GM23338 (cell line): Measurements from ENCODE around the gene ZDHHC7. TPM values are rescaled to one million over a fixed set of nuclear protein-coding genes. Genes with fewer than 3 reads are reported as not detected.

Source experiments
- ATAC-seq: fragments of 200-7000 bp; cut with Tn5 transposase; 3 replicates; pipeline ENCODE4 v1.9.1; 2020
- DNase-seq: peaks from one replicate; pipeline ENCODE4 v3.0.0-alpha.2; 2015; ENCODE audit warnings: low spot score
- H2AFZ ChIP-seq: fragments of 200-600 bp; sonication (generic); 2 replicates; pipeline ENCODE4 v1.8.0; 2016; ENCODE audit warnings: antibody characterized with exemption, mild to moderate bottlenecking, moderate library complexity
- H3F3A ChIP-seq: fragments of 200-600 bp; sonication (generic); replicated peaks from 2 replicates; pipeline ENCODE4 v1.8.0; 2017; ENCODE audit warnings: antibody characterized with exemption, mixed run types, low read depth
- H3K27ac ChIP-seq: fragments of 200-600 bp; sonication (generic); 2 replicates; pipeline ENCODE4 v1.6.1; 2016; ENCODE audit warnings: low read depth
- H3K27me3 ChIP-seq: fragments of 200-600 bp; sonication (generic); 2 replicates; pipeline ENCODE4 v1.8.0; 2016; ENCODE audit warnings: mild to moderate bottlenecking, mixed run types, moderate library complexity; ENCODE audit not compliant: insufficient read depth
- H3K36me3 ChIP-seq: fragments of 200-600 bp; sonication (generic); 2 replicates; pipeline ENCODE4 v1.8.0; 2016; ENCODE audit warnings: mild to moderate bottlenecking; ENCODE audit not compliant: insufficient read depth
- H3K4me1 ChIP-seq: fragments of 200-600 bp; sonication (generic); 2 replicates; pipeline ENCODE4 v1.8.0; 2016; ENCODE audit warnings: mild to moderate bottlenecking, moderate library complexity; ENCODE audit not compliant: insufficient read depth
- H3K4me2 ChIP-seq: fragments of 200-600 bp; sonication (generic); 2 replicates; pipeline ENCODE4 v1.7.1; 2017; ENCODE audit warnings: mixed run types
- H3K4me3 ChIP-seq: fragments of 200-600 bp; sonication (generic); 2 replicates; pipeline ENCODE4 v1.6.1; 2016; ENCODE audit warnings: mixed run types
- H3K79me2 ChIP-seq: fragments of 200-600 bp; sonication (generic); replicated peaks from 2 replicates; pipeline ENCODE4 v1.8.0; 2017; ENCODE audit warnings: mild to moderate bottlenecking; ENCODE audit not compliant: insufficient read depth
- H3K9me2 ChIP-seq: fragments of 200-600 bp; sonication (generic); 2 replicates; pipeline ENCODE4 v1.8.0; 2017; ENCODE audit not compliant: insufficient read depth
- H4K20me1 ChIP-seq: fragments of 200-600 bp; sonication (generic); replicated peaks from 2 replicates; pipeline ENCODE4 v1.8.0; 2017; ENCODE audit warnings: mild to moderate bottlenecking; ENCODE audit not compliant: insufficient read depth
- H3K27ac Mint-ChIP-seq: 2 replicates; pipeline ENCODE4 v1.8.0; 2020; ENCODE audit warnings: inconsistent platforms, mild to moderate bottlenecking, moderate library complexity, mixed read lengths
- H3K27me3 Mint-ChIP-seq: 3 replicates; pipeline ENCODE4 v1.8.0; 2022; ENCODE audit warnings: low read depth, mild to moderate bottlenecking, moderate library complexity, mixed read lengths, inconsistent platforms; ENCODE audit not compliant: insufficient read depth, poor library complexity
- H3K36me3 Mint-ChIP-seq: 3 replicates; pipeline ENCODE4 v1.8.0; 2021; ENCODE audit warnings: low read depth, mild to moderate bottlenecking, inconsistent platforms, moderate library complexity, mixed read lengths
- H3K4me1 Mint-ChIP-seq: 3 replicates; pipeline ENCODE4 v1.8.0; 2020; ENCODE audit warnings: mild to moderate bottlenecking, inconsistent platforms, mixed read lengths
- H3K4me3 Mint-ChIP-seq: 3 replicates; pipeline ENCODE4 v1.8.0; 2021; ENCODE audit warnings: moderate library complexity, mild to moderate bottlenecking, inconsistent platforms, mixed read lengths
- H3K9me3 Mint-ChIP-seq: 3 replicates; pipeline ENCODE4 v1.8.0; 2020; ENCODE audit warnings: moderate library complexity, mild to moderate bottlenecking, inconsistent platforms, mixed read lengths
- CREB1 ChIP-seq: fragments of 250-450 bp; sonication (Bioruptor Pico); IDR thresholded peaks from 2 replicates; pipeline ENCODE4 v1.5.0; 2020; ENCODE audit warnings: low read depth, mild to moderate bottlenecking, moderate library complexity
- EZH2phosphoT487 ChIP-seq: fragments of 200-600 bp; sonication (generic); IDR thresholded peaks from one replicate; pipeline ENCODE4 v1.8.1; 2018; ENCODE audit warnings: antibody characterized with exemption; ENCODE audit not compliant: unreplicated experiment
- JUNB ChIP-seq: IDR thresholded peaks from one replicate; pipeline ENCODE4 v1.6.1; 2016; ENCODE audit warnings: antibody characterized with exemption; ENCODE audit not compliant: unreplicated experiment
- NANOG ChIP-seq: IDR thresholded peaks from 2 replicates; pipeline ENCODE4 v1.6.1; 2016; ENCODE audit warnings: antibody characterized with exemption, borderline replicate concordance
- POLR2AphosphoS5 ChIP-seq: IDR thresholded peaks from 2 replicates; pipeline ENCODE4 v1.6.1; 2016; ENCODE audit warnings: antibody characterized with exemption, low read depth
- STAT1 ChIP-seq: IDR thresholded peaks from one replicate; pipeline ENCODE4 v1.6.1; 2016; ENCODE audit warnings: antibody characterized with exemption; ENCODE audit not compliant: unreplicated experiment
- ZNF114 ChIP-seq: fragments of 250-450 bp; sonication (Bioruptor Pico); IDR thresholded peaks from 2 replicates; pipeline ENCODE4 v1.5.0; 2020; ENCODE audit warnings: mild to moderate bottlenecking, moderate library complexity
- ZNF331 ChIP-seq: fragments of 250-450 bp; sonication (Bioruptor Pico); IDR thresholded peaks from 2 replicates; pipeline ENCODE4 v1.5.0; 2020; ENCODE audit warnings: low read depth, mild to moderate bottlenecking, moderate library complexity
- polyA plus RNA-seq: library from polyadenylated mRNA; unstranded; fragments of >200 nt; fragmentation: Nextera tagmentation; extraction: Ambion mirVana; gene quantifications from 2 replicates; pipeline ENCODE4 v1.2.1, GENCODE V29; 2016
- total RNA-seq: library from RNA; depleted of rRNA; stranded (reverse); fragments of >200 nt; shearing (Covaris generic); gene quantifications from 2 replicates; pipeline ENCODE4 v1.2.3, GENCODE V29; 2014
- TF ChIP-seq, protein P1 (sequence below): IDR thresholded peaks from 2 replicates; pipeline ENCODE4 v1.6.1; 2016; ENCODE audit warnings: antibody characterized with exemption
- TF ChIP-seq, protein P2 (sequence below): fragments of 250-450 bp; sonication (Bioruptor Pico); IDR thresholded peaks from 2 replicates; pipeline ENCODE4 v1.5.0; 2020; ENCODE audit warnings: mild to moderate bottlenecking, moderate library complexity
- TF ChIP-seq, protein P3 (sequence below), 2 experiments: fragments of 200-600 bp in 1 of 2; sonication (generic) in 1 of 2; conservative IDR thresholded peaks; 2 replicates each; pipeline versions ENCODE4 v1.5.1 to v1.6.1; 2016 to 2017; ENCODE audit warnings: antibody characterized with exemption in 2 of 2, low read depth in 2 of 2, mild to moderate bottlenecking in 2 of 2, moderate library complexity in 1 of 2

Gene ZDHHC7
- total and polyA plus RNA-seq, 2 experiments from 2014 or later = 13.1 to 46.1 TPM

DNA sequence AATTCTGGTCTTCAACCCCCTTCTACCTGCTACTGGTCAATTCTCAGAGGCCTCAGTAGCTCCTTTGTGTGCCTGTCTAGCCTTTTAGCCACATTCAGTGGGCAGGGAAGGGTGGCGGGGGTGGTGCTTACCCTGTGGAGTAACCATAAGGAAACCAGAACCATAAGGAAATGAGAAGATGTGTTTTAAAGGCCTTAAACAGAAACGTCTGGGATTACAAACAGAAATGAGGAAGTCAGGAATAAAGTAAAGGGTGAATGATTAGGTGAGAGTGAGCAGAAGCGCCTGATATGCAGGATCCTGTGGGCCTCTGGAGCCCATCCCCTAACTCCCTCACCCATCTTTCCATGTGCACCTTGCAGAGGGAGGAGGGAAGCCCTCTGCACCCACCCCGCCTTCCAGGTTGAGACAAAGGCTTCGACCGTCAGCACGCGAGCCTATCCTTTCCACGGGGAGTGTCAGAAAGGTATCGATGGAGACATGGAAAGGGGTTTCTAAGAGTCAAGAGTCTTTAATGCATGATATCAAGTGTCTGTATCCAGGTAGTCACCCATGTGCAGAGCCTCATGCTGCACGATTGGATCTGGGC is 36.6 kb upstream of the ZDHHC7 start (continued):
- TF ChIP-seq, protein P1, sequence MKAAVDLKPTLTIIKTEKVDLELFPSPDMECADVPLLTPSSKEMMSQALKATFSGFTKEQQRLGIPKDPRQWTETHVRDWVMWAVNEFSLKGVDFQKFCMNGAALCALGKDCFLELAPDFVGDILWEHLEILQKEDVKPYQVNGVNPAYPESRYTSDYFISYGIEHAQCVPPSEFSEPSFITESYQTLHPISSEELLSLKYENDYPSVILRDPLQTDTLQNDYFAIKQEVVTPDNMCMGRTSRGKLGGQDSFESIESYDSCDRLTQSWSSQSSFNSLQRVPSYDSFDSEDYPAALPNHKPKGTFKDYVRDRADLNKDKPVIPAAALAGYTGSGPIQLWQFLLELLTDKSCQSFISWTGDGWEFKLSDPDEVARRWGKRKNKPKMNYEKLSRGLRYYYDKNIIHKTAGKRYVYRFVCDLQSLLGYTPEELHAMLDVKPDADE = no peak

- no peaks in the 10 kb centered on the region for H3K9me2 ChIP-seq
- no peaks in the 10 kb centered on the region for H3K9me3 Mint-ChIP-seq
- no peaks in the 10 kb centered on the region for H3K4me1 ChIP-seq
- no peak overlapping the region for H3K4me3 ChIP-seq
- H3K4me2 ChIP-seq = no peak overlapping the region
- no peaks in the 10 kb centered on the region; the same call in 1 of the 2 replicates for H4K20me1 ChIP-seq
- H3K36me3 ChIP-seq = no peaks in the 10 kb centered on the region
- no peak for DNase-seq
- H3K4me1 Mint-ChIP-seq = no peaks in the 10 kb centered on the region; the same call in 1 of the 3 replicates
- peak; percentile 47 for ATAC-seq
- peaks cover 5% of the 10 kb centered on the region for H3K27me3 Mint-ChIP-seq
- H3K36me3 Mint-ChIP-seq = no peaks in the 10 kb centered on the region
- no peaks in the 10 kb centered on the region for H3K27me3 ChIP-seq
- no peak overlapping the region; the same call in 1 of the 2 replicates for H3K27ac Mint-ChIP-seq
- no peak overlapping the region for H3K27ac ChIP-seq
- no peak overlapping the region for H2AFZ ChIP-seq
- no peak overlapping the region for H3K4me3 Mint-ChIP-seq
- no peaks in the 10 kb centered on the region for H3K79me2 ChIP-seq
- no peaks in the 10 kb centered on the region for H3F3A ChIP-seq
- TF ChIP-seq STAT1 (no peak), JUNB (no peak), ZNF114 (CRISPR knock-in tag) (no peak), ZNF331 (CRISPR knock-in tag) (no peak), CREB1 (CRISPR knock-in tag) (no peak), EZH2phosphoT487 (no peak), POLR2AphosphoS5 (no peak), NANOG (no peak)
- TF ChIP-seq, protein P2, sequence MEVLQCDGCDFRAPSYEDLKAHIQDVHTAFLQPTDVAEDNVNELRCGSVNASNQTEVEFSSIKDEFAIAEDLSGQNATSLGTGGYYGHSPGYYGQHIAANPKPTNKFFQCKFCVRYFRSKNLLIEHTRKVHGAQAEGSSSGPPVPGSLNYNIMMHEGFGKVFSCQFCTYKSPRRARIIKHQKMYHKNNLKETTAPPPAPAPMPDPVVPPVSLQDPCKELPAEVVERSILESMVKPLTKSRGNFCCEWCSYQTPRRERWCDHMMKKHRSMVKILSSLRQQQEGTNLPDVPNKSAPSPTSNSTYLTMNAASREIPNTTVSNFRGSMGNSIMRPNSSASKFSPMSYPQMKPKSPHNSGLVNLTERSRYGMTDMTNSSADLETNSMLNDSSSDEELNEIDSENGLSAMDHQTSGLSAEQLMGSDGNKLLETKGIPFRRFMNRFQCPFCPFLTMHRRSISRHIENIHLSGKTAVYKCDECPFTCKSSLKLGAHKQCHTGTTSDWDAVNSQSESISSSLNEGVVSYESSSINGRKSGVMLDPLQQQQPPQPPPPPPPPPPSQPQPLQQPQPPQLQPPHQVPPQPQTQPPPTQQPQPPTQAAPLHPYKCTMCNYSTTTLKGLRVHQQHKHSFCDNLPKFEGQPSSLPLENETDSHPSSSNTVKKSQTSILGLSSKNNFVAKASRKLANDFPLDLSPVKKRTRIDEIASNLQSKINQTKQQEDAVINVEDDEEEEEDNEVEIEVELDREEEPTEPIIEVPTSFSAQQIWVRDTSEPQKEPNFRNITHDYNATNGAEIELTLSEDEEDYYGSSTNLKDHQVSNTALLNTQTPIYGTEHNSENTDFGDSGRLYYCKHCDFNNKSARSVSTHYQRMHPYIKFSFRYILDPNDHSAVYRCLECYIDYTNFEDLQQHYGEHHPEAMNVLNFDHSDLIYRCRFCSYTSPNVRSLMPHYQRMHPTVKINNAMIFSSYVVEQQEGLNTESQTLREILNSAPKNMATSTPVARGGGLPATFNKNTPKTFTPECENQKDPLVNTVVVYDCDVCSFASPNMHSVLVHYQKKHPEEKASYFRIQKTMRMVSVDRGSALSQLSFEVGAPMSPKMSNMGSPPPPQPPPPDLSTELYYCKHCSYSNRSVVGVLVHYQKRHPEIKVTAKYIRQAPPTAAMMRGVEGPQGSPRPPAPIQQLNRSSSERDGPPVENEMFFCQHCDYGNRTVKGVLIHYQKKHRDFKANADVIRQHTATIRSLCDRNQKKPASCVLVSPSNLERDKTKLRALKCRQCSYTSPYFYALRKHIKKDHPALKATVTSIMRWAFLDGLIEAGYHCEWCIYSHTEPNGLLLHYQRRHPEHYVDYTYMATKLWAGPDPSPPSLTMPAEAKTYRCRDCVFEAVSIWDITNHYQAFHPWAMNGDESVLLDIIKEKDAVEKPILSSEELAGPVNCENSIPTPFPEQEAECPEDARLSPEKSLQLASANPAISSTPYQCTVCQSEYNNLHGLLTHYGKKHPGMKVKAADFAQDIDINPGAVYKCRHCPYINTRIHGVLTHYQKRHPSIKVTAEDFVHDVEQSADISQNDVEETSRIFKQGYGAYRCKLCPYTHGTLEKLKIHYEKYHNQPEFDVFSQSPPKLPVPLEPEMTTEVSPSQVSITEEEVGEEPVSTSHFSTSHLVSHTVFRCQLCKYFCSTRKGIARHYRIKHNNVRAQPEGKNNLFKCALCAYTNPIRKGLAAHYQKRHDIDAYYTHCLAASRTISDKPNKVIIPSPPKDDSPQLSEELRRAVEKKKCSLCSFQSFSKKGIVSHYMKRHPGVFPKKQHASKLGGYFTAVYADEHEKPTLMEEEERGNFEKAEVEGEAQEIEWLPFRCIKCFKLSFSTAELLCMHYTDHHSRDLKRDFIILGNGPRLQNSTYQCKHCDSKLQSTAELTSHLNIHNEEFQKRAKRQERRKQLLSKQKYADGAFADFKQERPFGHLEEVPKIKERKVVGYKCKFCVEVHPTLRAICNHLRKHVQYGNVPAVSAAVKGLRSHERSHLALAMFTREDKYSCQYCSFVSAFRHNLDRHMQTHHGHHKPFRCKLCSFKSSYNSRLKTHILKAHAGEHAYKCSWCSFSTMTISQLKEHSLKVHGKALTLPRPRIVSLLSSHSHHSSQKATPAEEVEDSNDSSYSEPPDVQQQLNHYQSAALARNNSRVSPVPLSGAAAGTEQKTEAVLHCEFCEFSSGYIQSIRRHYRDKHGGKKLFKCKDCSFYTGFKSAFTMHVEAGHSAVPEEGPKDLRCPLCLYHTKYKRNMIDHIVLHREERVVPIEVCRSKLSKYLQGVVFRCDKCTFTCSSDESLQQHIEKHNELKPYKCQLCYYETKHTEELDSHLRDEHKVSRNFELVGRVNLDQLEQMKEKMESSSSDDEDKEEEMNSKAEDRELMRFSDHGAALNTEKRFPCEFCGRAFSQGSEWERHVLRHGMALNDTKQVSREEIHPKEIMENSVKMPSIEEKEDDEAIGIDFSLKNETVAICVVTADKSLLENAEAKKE = no peak
- TF ChIP-seq, protein P1 = no peak
- TF ChIP-seq, protein P3, sequence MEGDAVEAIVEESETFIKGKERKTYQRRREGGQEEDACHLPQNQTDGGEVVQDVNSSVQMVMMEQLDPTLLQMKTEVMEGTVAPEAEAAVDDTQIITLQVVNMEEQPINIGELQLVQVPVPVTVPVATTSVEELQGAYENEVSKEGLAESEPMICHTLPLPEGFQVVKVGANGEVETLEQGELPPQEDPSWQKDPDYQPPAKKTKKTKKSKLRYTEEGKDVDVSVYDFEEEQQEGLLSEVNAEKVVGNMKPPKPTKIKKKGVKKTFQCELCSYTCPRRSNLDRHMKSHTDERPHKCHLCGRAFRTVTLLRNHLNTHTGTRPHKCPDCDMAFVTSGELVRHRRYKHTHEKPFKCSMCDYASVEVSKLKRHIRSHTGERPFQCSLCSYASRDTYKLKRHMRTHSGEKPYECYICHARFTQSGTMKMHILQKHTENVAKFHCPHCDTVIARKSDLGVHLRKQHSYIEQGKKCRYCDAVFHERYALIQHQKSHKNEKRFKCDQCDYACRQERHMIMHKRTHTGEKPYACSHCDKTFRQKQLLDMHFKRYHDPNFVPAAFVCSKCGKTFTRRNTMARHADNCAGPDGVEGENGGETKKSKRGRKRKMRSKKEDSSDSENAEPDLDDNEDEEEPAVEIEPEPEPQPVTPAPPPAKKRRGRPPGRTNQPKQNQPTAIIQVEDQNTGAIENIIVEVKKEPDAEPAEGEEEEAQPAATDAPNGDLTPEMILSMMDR (conservative IDR thresholded peaks at IDR 0.05; ENCODE audit: low read depth in 2 of 2) = no peak
Measured at GRCh38 chr16:85046931-85047866, 35.9 kb upstream of the ZDHHC7 start.
